ENCODE data around the gene ADAM19. TPM values are rescaled to one million over a fixed set of nuclear protein-coding genes. Genes with fewer than 3 reads are reported as not detected.

ADAM19 gene
- total and polyA plus RNA-seq, 4 donors = 3.1 to 17.6 (median 12.9) TPM

DNA sequence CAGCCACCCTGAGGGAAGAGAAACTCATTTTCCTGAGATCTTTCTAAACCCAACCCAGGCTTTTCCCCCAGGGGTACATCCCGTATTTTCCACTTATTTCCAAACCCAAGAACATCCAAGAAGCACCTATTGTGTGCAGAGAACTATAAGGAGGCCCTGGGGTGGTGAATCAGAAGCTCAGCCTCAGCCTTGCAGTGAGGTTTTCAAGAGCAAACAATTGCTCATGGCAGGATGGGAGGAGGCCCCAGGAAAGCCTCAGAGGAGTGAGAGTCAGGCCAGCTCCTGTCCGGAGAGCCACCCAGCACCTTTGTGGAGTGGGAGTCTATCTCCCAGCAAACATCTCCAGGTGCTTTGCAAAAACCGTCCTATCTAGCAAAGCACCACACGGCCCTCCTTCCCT is 96.4 kb downstream of the ADAM19 start:
- 83 to 85% methylated on average over 4 of the region's 4 CpGs for WGBS, 2 donors
- no peak overlapping the region for H3K27ac ChIP-seq (ENCODE audit: low read depth in 1 of 2, low read length in 1 of 2)

DNA sequence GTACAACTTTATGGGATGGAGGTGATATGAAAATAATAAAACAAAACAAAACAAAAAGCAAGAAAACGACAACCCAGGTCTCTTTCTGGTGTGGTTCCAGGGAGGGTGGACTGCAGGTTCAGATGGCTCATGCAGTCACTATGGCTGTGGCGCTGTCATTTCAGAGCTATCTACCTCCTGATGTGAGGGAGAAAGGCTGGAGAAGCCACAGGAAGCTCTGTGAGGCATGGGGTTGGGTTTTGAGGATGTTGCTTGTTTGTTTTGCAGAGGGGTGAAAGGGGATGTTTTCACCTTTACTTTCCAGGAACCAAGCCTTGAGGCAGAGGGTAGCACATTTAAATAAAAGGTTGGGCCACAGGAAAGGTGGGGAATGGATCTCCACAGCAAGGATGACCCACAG is 96.8 kb downstream of the ADAM19 start:
- DNase-seq (no peak), ATAC-seq (ENCODE audit: insufficient read depth, low FRiP score) (no peak)
- Histone ChIP-seq H3K9ac (ENCODE audit: insufficient read depth in 1 of 2, low read length in 2 of 2) (no peak overlapping the region), H3K27me3 (ENCODE audit: control insufficient read depth in 3 of 3, insufficient read depth in 3 of 3, low read length in 2 of 3) (no peaks in the 10 kb centered on the region), H3K9me3 (ENCODE audit: control insufficient read depth in 4 of 4, insufficient read depth in 3 of 4, low read length in 3 of 4) (no peaks in the 10 kb centered on the region), H3K27ac (ENCODE audit: low read depth in 1 of 2, low read length in 1 of 2) (no peak overlapping the region), H3K36me3 (ENCODE audit: control insufficient read depth in 4 of 4, insufficient read depth in 4 of 4, low read length in 4 of 4) (peaks cover 0 to 8% (median 2%) of the 10 kb centered on the region in 4 donors), H3K4me3 (no peak overlapping the region), H3K4me1 (ENCODE audit: control insufficient read depth in 5 of 5, insufficient read depth in 5 of 5, low read length in 5 of 5) (peaks cover 0 to 5% (median 0%) of the 10 kb centered on the region in 5 donors)
- TF ChIP-seq, protein P1, sequence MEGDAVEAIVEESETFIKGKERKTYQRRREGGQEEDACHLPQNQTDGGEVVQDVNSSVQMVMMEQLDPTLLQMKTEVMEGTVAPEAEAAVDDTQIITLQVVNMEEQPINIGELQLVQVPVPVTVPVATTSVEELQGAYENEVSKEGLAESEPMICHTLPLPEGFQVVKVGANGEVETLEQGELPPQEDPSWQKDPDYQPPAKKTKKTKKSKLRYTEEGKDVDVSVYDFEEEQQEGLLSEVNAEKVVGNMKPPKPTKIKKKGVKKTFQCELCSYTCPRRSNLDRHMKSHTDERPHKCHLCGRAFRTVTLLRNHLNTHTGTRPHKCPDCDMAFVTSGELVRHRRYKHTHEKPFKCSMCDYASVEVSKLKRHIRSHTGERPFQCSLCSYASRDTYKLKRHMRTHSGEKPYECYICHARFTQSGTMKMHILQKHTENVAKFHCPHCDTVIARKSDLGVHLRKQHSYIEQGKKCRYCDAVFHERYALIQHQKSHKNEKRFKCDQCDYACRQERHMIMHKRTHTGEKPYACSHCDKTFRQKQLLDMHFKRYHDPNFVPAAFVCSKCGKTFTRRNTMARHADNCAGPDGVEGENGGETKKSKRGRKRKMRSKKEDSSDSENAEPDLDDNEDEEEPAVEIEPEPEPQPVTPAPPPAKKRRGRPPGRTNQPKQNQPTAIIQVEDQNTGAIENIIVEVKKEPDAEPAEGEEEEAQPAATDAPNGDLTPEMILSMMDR (IDR thresholded peaks at IDR 0.05; ENCODE audit: control extremely low read depth, extremely low read depth) = no peak
- 92 to 95% methylated on average over 2 of the region's 2 CpGs for WGBS, 2 donors

More for the DNA sequence above, 96.4 kb downstream of the ADAM19 start:
- Histone ChIP-seq H3K9ac (ENCODE audit: insufficient read depth in 1 of 2, low read length in 2 of 2) (no peak overlapping the region), H3K4me1 (ENCODE audit: control insufficient read depth in 5 of 5, insufficient read depth in 5 of 5, low read length in 5 of 5) (peaks cover 0 to 2% (median 0%) of the 10 kb centered on the region in 5 donors), H3K36me3 (ENCODE audit: control insufficient read depth in 4 of 4, insufficient read depth in 4 of 4, low read length in 4 of 4) (peaks cover 0 to 8% (median 2%) of the 10 kb centered on the region in 4 donors), H3K4me3 (no peak overlapping the region), H3K9me3 (ENCODE audit: control insufficient read depth in 4 of 4, insufficient read depth in 3 of 4, low read length in 3 of 4) (no peaks in the 10 kb centered on the region), H3K27me3 (ENCODE audit: control insufficient read depth in 3 of 3, insufficient read depth in 3 of 3, low read length in 2 of 3) (no peaks in the 10 kb centered on the region)
- TF ChIP-seq, protein P1 (IDR thresholded peaks at IDR 0.05; ENCODE audit: control extremely low read depth, extremely low read depth) = no peak
- DNase-seq = no peak
- ATAC-seq (ENCODE audit: insufficient read depth, low FRiP score) = no peak

DNA sequence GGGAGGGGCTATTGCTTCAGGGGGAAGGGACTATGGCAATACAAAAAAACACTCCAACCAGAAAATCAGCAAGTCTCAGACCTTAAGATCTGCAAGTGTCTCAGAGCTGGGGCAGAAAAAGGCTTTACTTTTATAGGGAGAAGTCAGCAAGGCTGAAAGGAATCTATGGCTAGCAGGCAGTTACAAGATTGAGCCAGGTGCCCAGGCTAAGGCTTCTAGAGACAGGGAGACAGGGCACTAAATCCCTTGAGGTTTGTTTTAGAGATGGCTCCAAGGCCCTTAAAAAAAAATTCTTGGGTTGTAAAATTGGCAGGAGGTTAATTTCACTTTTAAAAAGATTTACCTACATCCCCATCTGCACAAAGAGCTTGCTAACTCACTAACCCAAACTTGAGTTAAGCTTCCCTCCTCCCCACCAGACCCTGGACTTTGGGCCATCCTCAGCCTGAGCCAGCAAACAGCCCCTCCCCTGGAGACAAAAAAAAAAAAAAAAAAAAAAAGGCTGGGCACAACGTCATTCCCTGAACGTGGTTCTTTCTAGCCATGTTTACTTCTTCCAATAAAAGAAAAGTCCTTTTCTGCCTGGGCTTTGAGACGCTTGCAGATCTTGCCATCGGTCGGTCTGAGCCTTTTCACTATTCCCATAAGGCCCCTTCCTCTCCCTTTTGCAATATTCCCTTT is 97.6 kb downstream of the ADAM19 start:
- Histone ChIP-seq H3K27ac (ENCODE audit: low read depth in 1 of 2, low read length in 1 of 2) (no peak overlapping the region), H3K9ac (ENCODE audit: insufficient read depth in 1 of 2, low read length in 2 of 2) (no peak overlapping the region), H3K27me3 (ENCODE audit: control insufficient read depth in 3 of 3, insufficient read depth in 3 of 3, low read length in 2 of 3) (no peaks in the 10 kb centered on the region), H3K4me1 (ENCODE audit: control insufficient read depth in 5 of 5, insufficient read depth in 5 of 5, low read length in 5 of 5) (peaks cover 0 to 11% (median 0%) of the 10 kb centered on the region in 5 donors), H3K9me3 (ENCODE audit: control insufficient read depth in 4 of 4, insufficient read depth in 3 of 4, low read length in 3 of 4) (no peaks in the 10 kb centered on the region), H3K36me3 (ENCODE audit: control insufficient read depth in 4 of 4, insufficient read depth in 4 of 4, low read length in 4 of 4) (peaks cover 0 to 8% (median under 1%) of the 10 kb centered on the region in 4 donors), H3K4me3 (no peak overlapping the region)
- TF ChIP-seq, protein P1 (IDR thresholded peaks at IDR 0.05; ENCODE audit: control extremely low read depth, extremely low read depth) = no peak
- no peak for ATAC-seq (ENCODE audit: insufficient read depth, low FRiP score)
- 55 to 80% methylated on average over 5 of the region's 5 CpGs for WGBS, 2 donors
- DNase-seq = no peak
